B cell (primary cell): Measurements from ENCODE around the gene ACOX3. TPM values are rescaled to one million over a fixed set of nuclear protein-coding genes. Genes with fewer than 3 reads are reported as not detected.

ENCODE experiments used
- ATAC-seq: fragments of 200-7000 bp; cut with Tn5 transposase; one replicate; pipeline ENCODE4 v1.10.0; 2021; ENCODE audit warnings: low read depth, mild to moderate bottlenecking, moderate number of reproducible peaks, moderate library complexity
- CTCF ChIA-PET: fragments of 350-600 bp; sonication (Branson Sonifier 250); formaldehyde crosslinking; loops from one replicate; lab custom pipeline; 2021; ENCODE audit warnings: antibody characterized with exemption, inconsistent platforms; lab: Charles Lee
- POLR2A ChIA-PET: fragments of 350-600 bp; sonication (Branson Sonifier 250); formaldehyde crosslinking; loops from one replicate; lab custom pipeline; 2021; ENCODE audit warnings: antibody characterized with exemption; lab: Charles Lee
- DNase-seq: peaks from one replicate; pipeline ENCODE4 v3.0.0; 2013
- H2AFZ ChIP-seq: 2 replicates; pipeline ENCODE4 v1.6.1; 2012; ENCODE audit warnings: mild to moderate bottlenecking, low read depth, low read length; ENCODE audit not compliant: insufficient read depth, poor library complexity, severe bottlenecking
- H3K27ac ChIP-seq, 2 donors: 1 replicate in 1 of 2; 2 replicates in 1 of 2; pipeline ENCODE4 v1.5.1; 2012 to 2013; ENCODE audit warnings: low read length in 2 of 2, mild to moderate bottlenecking in 2 of 2, moderate library complexity in 1 of 2
- H3K27me3 ChIP-seq, 4 experiments: fragments of 200-600 bp in 1 of 4; sonication (generic) in 1 of 4; replicated peaks in 1 of 4; 1 replicate in 2 of 4; 2 replicates in 2 of 4; pipeline versions ENCODE4 v1.6.1 to v1.7.0; 2013 to 2016; ENCODE audit warnings: low read length in 3 of 4, mild to moderate bottlenecking in 2 of 4, mixed read lengths in 1 of 4, moderate library complexity in 1 of 4; ENCODE audit not compliant: insufficient read depth in 4 of 4, control insufficient read depth in 3 of 4; ENCODE audit errors: control extremely low read depth in 1 of 4
- H3K36me3 ChIP-seq, 2 experiments: replicated peaks in 1 of 2; 1 replicate in 1 of 2; 2 replicates in 1 of 2; pipeline versions ENCODE4 v1.6.1 to v1.7.1; 2013; ENCODE audit warnings: low read length in 1 of 2; ENCODE audit not compliant: insufficient read depth in 2 of 2, control insufficient read depth in 1 of 2; ENCODE audit errors: control extremely low read depth in 1 of 2, extremely low read depth in 1 of 2
- H3K4me1 ChIP-seq, 2 donors: fragments of 200-600 bp in 1 of 2; sonication (generic) in 1 of 2; 1 replicate in 1 of 2; 2 replicates in 1 of 2; pipeline versions ENCODE4 v1.5.1 to v1.6.1; 2013 to 2017; ENCODE audit warnings: low read length in 2 of 2; ENCODE audit not compliant: control insufficient read depth in 2 of 2, insufficient read depth in 2 of 2
- H3K4me2 ChIP-seq: replicated peaks from 2 replicates; pipeline ENCODE3; 2012; ENCODE audit warnings: mild to moderate bottlenecking, low read depth, low read length; ENCODE audit not compliant: poor library complexity, severe bottlenecking
- H3K4me3 ChIP-seq, 5 experiments: fragments of 200-600 bp in 1 of 5; sonication (generic) in 1 of 5; 1 replicate in 3 of 5; 2 replicates in 2 of 5; pipeline versions ENCODE4 v1.5.1 to v1.7.0; 2011 to 2016; ENCODE audit warnings: low read length in 4 of 5, mild to moderate bottlenecking in 4 of 5, low read depth in 2 of 5, control low read depth in 1 of 5, moderate library complexity in 1 of 5; ENCODE audit not compliant: insufficient read depth in 1 of 5; ENCODE audit errors: control extremely low read depth in 1 of 5, extremely low read depth in 1 of 5
- H3K79me2 ChIP-seq: fragments of 200-600 bp; sonication (generic); one replicate; pipeline ENCODE4 v1.6.0; 2016; ENCODE audit warnings: low read length; ENCODE audit not compliant: control insufficient read depth, insufficient read depth
- H3K9ac ChIP-seq: fragments of 200-600 bp; sonication (generic); 2 replicates; pipeline ENCODE4 v1.6.1; 2017; ENCODE audit warnings: mild to moderate bottlenecking, low read length, moderate library complexity
- H3K9me3 ChIP-seq, 3 donors: one replicate each; pipeline versions ENCODE4 v1.6.1 to v1.7.1; 2013; ENCODE audit warnings: low read length in 2 of 3; ENCODE audit not compliant: control insufficient read depth in 2 of 3, insufficient read depth in 1 of 3; ENCODE audit errors: control extremely low read depth in 1 of 3
- H4K20me1 ChIP-seq: 2 replicates; pipeline ENCODE4 v1.6.0; 2012; ENCODE audit warnings: mild to moderate bottlenecking, low read length; ENCODE audit not compliant: insufficient read depth, control insufficient read depth, poor library complexity, severe bottlenecking
- H3K27ac Mint-ChIP-seq: one replicate; pipeline ENCODE4 v1.8.0; 2021; ENCODE audit warnings: mixed read lengths
- H3K27me3 Mint-ChIP-seq: one replicate; pipeline ENCODE4 v1.8.0; 2021; ENCODE audit warnings: mixed read lengths
- H3K4me1 Mint-ChIP-seq: one replicate; pipeline ENCODE4 v1.8.0; 2021; ENCODE audit warnings: mixed read lengths
- H3K4me3 Mint-ChIP-seq: one replicate; pipeline ENCODE4 v1.8.0; 2021; ENCODE audit warnings: mixed read lengths
- H3K9me3 Mint-ChIP-seq: one replicate; pipeline ENCODE4 v1.8.0; 2022; ENCODE audit warnings: mixed read lengths; ENCODE audit not compliant: insufficient read depth
- CTCF ChIP-seq: fragments of 200-600 bp; IDR thresholded peaks from one replicate; pipeline ENCODE4 v1.8.0; 2022; ENCODE audit warnings: antibody characterized with exemption, mild to moderate bottlenecking
- EZH2 ChIP-seq: IDR thresholded peaks from 2 replicates; pipeline ENCODE4 v1.6.1; 2012; ENCODE audit warnings: borderline replicate concordance, low read depth, mild to moderate bottlenecking, moderate library complexity, low read length; ENCODE audit not compliant: insufficient read depth, poor library complexity, severe bottlenecking
- WGBS: methylation state at CpG from one replicate; pipeline ENCODE4 v1.1.5; 2013; ENCODE audit warnings: missing lambda C conversion rate; ENCODE audit not compliant: insufficient coverage; 5-methylcytosine and 5-hydroxymethylcytosine counted together
- intact Hi-C: fragments of 100-400 bp; cut with micrococcal nuclease; formaldehyde crosslinking; loops from one replicate; pipeline ENCODE4 v1.10.0; 2022
- polyA plus RNA-seq: library from polyadenylated mRNA; depleted of rRNA; stranded (reverse); fragments of >200 nt; gene quantifications from 2 replicates; pipeline ENCODE4 v1.2.3, GENCODE V29; 2012
- total RNA-seq, 2 donors: library from RNA; stranded (reverse); fragments of 120-200 nt in 1 of 2; gene quantifications; 1 replicate in 1 of 2; 2 replicates in 1 of 2; pipeline versions ENCODE4 v1.2.3 to v1.2.4, GENCODE V29; 2013 to 2022

The ACOX3 gene
- total and polyA plus RNA-seq, 2 donors (not counting 1 experiment from before 2014, with no cell fraction given) = 4.6 to 23.1 TPM

- intact Hi-C loops = no loop called here
- no peak for ATAC-seq
- H3K36me3 ChIP-seq = no peaks in the 10 kb centered on the region
- DNase-seq = no peak
- H3K4me3 Mint-ChIP-seq = no peak overlapping the region
- H3K79me2 ChIP-seq = peaks cover 73% of the 10 kb centered on the region
- TF ChIP-seq CTCF (no peak), EZH2 (no peak)
- peaks cover 63% of the 10 kb centered on the region for H3K4me1 Mint-ChIP-seq
- H3K4me3 ChIP-seq = no peak overlapping the region
- H3K27ac ChIP-seq = no peak overlapping the region
- no peaks in the 10 kb centered on the region for H3K27me3 ChIP-seq
- H3K27ac Mint-ChIP-seq = no peak overlapping the region
- H3K9me3 ChIP-seq = no peaks in the 10 kb centered on the region
- ChIA-PET POLR2A (no interaction called here), CTCF (interaction anchor here (1.2 kb wide), 1 partner anchor 9 kb away, joined by 3 read pairs; no protein-coding TSS in a partner anchor)
- H3K27me3 Mint-ChIP-seq = no peaks in the 10 kb centered on the region
- no peak overlapping the region for H3K4me2 ChIP-seq
- H3K9ac ChIP-seq = no peak overlapping the region
- WGBS = 90% methylated on average over 13 of the region's 13 CpGs
- H3K4me1 ChIP-seq = peaks cover 40 to 52% of the 10 kb centered on the region in 2 donors
- H4K20me1 ChIP-seq = peaks cover 15% of the 10 kb centered on the region
- no peak overlapping the region for H2AFZ ChIP-seq
- H3K9me3 Mint-ChIP-seq = no peaks in the 10 kb centered on the region
Observed at GRCh38 chr4:8437281-8437680, 3.2 kb downstream of the ACOX3 start.

- peak overlapping the region; percentile 72 for H3K4me2 ChIP-seq
- H2AFZ ChIP-seq = peak overlapping the region; percentile 78
- H3K27ac ChIP-seq = peak overlapping the region; percentile 70 to 87
- H4K20me1 ChIP-seq = peaks cover 3% of the 10 kb centered on the region
- H3K79me2 ChIP-seq = peaks cover 73% of the 10 kb centered on the region
- ChIA-PET POLR2A (interaction anchor here (0.9 to 1.0 kb wide), 2 partner anchors 9 to 50 kb away, joined by 3 read pairs; no protein-coding TSS in a partner anchor), CTCF (interaction anchor here (0.7 to 1.8 kb wide), 3 partner anchors 33 to 194 kb away, joined by 3 to 8 read pairs (median 4); no protein-coding TSS in a partner anchor)
- ATAC-seq = peak; percentile 42
- H3K36me3 ChIP-seq = peaks cover 0 to 2% of the 10 kb centered on the region in 2 experiments
- intact Hi-C loops = no loop called here
- 0% methylated on average over 3 of the region's 5 CpGs for WGBS
- TF ChIP-seq EZH2 = no peak
- no peak for TF ChIP-seq CTCF
- H3K9ac ChIP-seq = peak overlapping the region; percentile 65
- H3K4me1 ChIP-seq = peaks cover 27 to 39% of the 10 kb centered on the region in 2 donors
- Mint-ChIP-seq H3K27me3 (no peaks in the 10 kb centered on the region), H3K4me3 (peak overlapping the region; percentile 84), H3K9me3 (no peaks in the 10 kb centered on the region), H3K4me1 (peaks cover 52% of the 10 kb centered on the region), H3K27ac (peak overlapping the region; percentile 88)
- H3K4me3 ChIP-seq = peak overlapping the region; percentile 15 to 61 (median 49)
- no peaks in the 10 kb centered on the region for H3K9me3 ChIP-seq
- DNase-seq = peak; percentile 68
- H3K27me3 ChIP-seq = no peaks in the 10 kb centered on the region
Observed at GRCh38 chr4:8435656-8436121, 4.8 kb downstream of the ACOX3 start.
